ENCODE results near the gene BMP8B. TPM values are rescaled to one million over a fixed set of nuclear protein-coding genes. Genes with fewer than 3 reads are reported as not detected.
A peak's percentile ranks its signal among the peaks of the same experiment; 100 is the strongest.

BMP8B gene
- total RNA-seq, 1 experiment from 2014 or later: 1.8 TPM

GRCh38 chr1:39738622-39739366, 49.9 kb downstream of the BMP8B start, which contains the start of gene PPIE:
Gene PPIE, plus strand, starts transcription at chr1:39738882. Its CDS starts 19 bp downstream, at chr1:39738901.
- peak; percentile 95 for DNase-seq (ENCODE audit: low spot score)
- in situ Hi-C loops (cut with HindIII; ENCODE audit: low sequenced_read_pairs): no loop called here

- DNase-seq (ENCODE audit: low spot score): no peak
- in situ Hi-C loops (cut with HindIII; ENCODE audit: low sequenced_read_pairs): no loop called here
Observed at GRCh38 chr1:39737546-39738169, 51.0 kb downstream of the BMP8B start.

- in situ Hi-C loops (cut with HindIII; ENCODE audit: low sequenced_read_pairs): no loop called here
- no peak for DNase-seq (ENCODE audit: low spot score)
Observed at GRCh38 chr1:39735731-39736130, 52.9 kb downstream of the BMP8B start.

GRCh38 chr1:39733161-39733560, 55.5 kb downstream of the BMP8B start:
- no peak for DNase-seq (ENCODE audit: low spot score)
- in situ Hi-C loops (cut with HindIII; ENCODE audit: low sequenced_read_pairs): no loop called here

DNA sequence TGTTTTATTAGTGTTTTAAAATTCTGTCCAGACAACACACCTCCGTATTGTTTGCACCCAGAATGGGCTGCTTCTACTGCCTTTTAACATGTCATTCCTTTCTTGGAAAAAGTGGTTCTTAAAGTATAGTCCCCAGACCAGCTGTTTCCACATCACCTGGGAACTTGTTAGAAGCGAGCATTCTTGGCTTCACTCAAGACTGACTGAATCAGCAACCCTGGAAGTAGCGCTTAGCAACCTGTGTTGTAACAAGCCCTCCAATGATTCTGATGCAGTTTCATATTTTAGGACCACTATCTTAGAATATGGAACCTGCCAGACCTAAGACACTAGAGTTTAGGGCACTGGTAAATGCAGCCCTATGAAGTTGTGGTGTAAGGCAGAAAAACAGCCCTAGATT, 55.9 kb downstream of the BMP8B start:
- DNase-seq (ENCODE audit: low spot score): no peak
- in situ Hi-C loops (cut with HindIII; ENCODE audit: low sequenced_read_pairs): no loop called here

DNA sequence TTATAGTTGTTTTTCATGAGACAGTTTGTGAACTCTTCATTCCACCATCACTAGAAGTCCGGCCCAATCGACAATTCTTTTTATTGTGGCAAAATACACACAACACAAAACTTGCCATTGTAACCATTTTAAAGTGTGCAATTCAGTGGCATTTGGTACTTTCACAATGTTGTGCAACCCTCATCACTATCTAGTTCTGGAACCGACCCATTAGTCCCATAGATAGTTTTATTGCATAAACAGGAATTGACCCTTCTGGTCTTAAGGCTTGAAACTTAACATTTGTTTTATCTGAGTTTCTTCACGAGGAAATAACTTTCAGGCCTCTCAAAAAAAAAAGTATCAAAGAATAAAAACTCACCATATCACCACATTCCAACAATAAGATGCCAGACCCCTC, 58.8 kb downstream of the BMP8B start:
- no peak for DNase-seq (ENCODE audit: low spot score)
- in situ Hi-C loops (cut with HindIII; ENCODE audit: low sequenced_read_pairs): no loop called here

DNA sequence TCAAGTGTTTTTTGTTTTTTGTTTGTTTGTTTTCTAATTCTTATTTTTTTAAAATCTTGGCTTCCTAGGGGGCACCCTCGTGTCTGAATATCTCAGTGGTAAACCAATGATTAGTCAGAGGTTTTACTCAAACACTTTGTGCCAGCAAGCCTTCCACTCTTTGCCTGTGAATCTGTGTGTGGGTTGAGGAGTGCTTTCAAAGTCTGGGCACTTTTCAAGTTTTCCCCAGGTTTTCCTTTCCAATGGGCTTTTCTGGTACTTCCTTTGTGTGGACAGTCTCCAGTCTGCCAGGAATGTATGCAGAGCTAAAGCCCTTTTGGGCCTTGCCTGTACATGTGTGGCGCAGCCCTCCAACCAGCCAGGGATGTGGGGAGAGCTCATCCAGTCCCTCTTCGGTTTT, 59.6 kb downstream of the BMP8B start:
- in situ Hi-C loops (cut with HindIII; ENCODE audit: low sequenced_read_pairs): no loop called here

GRCh38 chr1:39727932-39728317, 60.7 kb downstream of the BMP8B start:
- in situ Hi-C loops (cut with HindIII; ENCODE audit: low sequenced_read_pairs): no loop called here
- no peak for DNase-seq (ENCODE audit: low spot score)

More for the DNA sequence above, 59.6 kb downstream of the BMP8B start:
- DNase-seq (ENCODE audit: low spot score): no peak

- in situ Hi-C loops (cut with HindIII; ENCODE audit: low sequenced_read_pairs): no loop called here
- DNase-seq (ENCODE audit: low spot score): no peak
Observed at GRCh38 chr1:39727221-39727931, 61.3 kb downstream of the BMP8B start.

DNA sequence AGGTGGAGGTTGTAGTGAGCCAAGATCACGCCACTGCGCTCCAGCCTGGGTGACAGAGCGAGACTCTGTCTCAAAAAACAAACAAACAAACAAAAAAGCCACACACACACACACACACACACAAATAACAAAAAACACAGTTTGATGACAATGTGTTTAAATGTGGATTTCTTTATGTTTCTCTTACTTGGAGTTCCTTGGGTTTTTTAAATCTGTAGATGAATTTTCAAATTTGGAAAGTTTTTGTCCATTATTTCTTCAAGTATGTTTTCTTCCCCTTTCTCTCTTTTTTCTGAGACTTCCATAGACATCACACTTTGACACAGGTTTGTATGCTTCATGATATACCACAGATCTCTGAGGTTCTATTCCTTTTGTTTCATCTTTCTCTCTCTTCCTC, 62.1 kb downstream of the BMP8B start:
- DNase-seq (ENCODE audit: low spot score): no peak
- in situ Hi-C loops (cut with HindIII; ENCODE audit: low sequenced_read_pairs): no loop called here

DNA sequence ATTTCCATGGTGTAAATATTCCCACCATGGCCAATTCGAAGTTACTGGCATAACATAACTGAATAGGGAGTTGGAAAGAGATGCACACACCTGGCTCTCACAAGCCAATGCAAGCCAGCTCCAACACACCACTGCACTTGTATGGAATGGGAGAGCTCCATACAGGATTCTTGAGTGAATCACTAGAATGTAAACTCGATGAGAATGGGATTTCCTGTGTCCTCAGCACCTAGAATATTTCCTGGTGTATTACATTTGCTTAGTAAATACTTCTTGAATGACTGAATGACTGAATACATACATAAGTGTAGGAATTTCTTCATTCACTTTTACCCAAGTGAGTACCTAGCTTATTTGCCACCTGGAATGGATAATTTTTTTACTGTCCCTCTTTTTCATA, 66.2 kb downstream of the BMP8B start:
- in situ Hi-C loops (cut with HindIII; ENCODE audit: low sequenced_read_pairs): no loop called here
- no peak for DNase-seq (ENCODE audit: low spot score)

- no peak for DNase-seq (ENCODE audit: low spot score)
- in situ Hi-C loops (cut with HindIII; ENCODE audit: low sequenced_read_pairs): no loop called here
Observed at GRCh38 chr1:39721664-39722063, 67.0 kb downstream of the BMP8B start.

DNA sequence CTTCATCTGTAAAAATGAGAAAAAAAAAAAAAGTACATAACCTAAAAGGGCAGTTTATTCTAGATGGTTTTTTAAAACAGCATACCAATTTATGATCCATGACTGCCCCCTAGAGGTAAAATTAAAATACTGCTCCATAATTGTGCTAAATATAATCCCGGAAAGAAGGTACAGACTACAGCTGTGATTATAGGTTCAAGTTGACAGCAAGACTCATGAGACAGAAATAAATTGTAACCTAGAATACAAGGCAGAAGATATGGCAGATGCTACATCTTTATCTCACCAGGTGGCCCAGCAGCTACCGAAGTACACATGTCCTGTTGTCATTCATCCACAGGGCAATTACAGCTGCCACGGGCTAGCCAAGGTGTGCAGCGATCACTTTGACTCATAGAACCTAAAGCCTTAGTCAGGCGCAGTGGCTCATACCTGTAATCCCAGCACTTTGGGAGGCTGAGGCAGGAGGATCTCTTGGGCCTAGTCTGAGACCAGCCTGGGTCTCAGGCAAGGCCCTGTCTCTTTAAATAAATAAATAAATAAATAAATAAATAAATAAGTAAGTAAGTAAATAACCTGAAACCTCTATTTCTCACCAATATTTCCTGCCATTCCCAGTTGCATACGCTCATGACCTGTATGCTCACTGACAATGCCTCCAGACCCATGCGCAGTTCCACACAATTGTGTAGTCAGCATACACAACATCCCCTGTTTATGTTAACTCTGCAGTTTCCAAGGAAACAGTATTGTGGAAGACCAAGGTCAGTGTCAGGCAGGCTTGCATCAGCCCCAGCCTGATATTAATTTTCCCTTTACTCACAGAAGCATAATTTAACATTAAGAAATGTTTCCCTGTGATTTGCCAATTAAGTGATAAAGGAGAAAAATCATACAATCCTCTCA, 68.3 kb downstream of the BMP8B start:
- in situ Hi-C loops (cut with HindIII; ENCODE audit: low sequenced_read_pairs): no loop called here
- peak; percentile 84 for DNase-seq (ENCODE audit: low spot score)

- no peak for DNase-seq (ENCODE audit: low spot score)
- in situ Hi-C loops (cut with HindIII; ENCODE audit: low sequenced_read_pairs): no loop called here
Observed at GRCh38 chr1:39717809-39718208, 70.9 kb downstream of the BMP8B start.

- no peak for DNase-seq (ENCODE audit: low spot score)
- in situ Hi-C loops (cut with HindIII; ENCODE audit: low sequenced_read_pairs): no loop called here
Observed at GRCh38 chr1:39713557-39713956, 75.1 kb downstream of the BMP8B start.

DNA sequence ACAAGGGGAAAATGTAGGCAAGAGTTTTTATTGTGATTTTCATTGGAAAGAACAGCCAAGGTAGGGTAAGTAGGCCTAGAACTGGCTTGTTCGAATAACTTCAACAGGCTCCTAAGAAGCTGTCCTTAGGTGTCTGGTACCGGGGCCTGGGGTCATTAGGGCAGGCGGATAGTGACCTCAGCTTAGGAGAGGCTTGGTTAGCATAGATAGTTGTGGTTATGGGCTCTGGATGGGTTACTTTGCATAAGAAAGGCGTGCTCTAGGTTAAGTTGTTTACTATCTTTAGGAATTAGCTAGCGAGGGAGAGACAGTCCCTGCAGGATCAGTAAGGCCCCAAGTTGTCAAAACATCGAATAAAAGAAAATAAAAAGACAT, 76.7 kb downstream of the BMP8B start:
- in situ Hi-C loops (cut with HindIII; ENCODE audit: low sequenced_read_pairs): no loop called here
- DNase-seq (ENCODE audit: low spot score): no peak

DNA sequence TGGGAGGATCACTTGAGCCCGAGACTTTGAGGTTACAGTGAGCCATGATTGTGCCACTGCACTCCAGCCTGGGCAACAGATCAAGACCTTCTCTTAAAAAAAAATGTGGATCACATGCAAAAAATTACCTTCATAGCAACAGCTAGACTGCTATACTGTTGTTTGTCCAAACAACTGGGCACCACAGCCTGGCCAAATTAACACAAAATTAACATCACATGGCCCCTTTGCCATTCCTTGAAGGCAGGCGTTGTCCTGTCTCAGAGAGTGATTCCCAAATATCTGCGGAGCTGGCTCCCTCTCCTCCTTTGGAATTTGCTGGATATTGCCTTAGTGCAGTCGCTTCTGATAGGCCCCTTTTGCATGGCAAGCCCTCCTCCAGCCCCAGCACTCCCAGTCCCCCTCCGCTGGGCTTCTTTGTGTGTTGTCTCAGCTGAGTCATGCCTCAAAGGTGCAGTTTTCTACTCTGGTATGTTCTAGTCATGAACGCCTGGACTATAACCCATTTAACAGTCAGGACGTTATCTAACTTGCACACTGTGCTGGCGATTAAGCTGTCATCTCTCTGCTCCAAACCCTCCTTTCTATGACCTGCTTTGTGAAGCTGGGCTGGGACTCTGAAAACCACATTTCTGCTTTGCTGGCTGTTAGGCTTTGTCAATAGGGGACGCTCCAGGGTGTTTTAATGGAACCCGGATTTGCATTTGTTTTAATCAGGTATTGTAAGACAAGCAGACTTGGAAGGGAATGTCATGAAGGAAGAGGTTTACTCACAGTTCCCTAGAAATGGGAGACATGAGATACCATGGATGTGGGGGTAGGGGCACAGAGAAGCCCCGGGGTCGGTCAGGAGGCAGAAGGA, 77.3 kb downstream of the BMP8B start:
- in situ Hi-C loops (cut with HindIII; ENCODE audit: low sequenced_read_pairs): no loop called here
- DNase-seq (ENCODE audit: low spot score): no peak

GRCh38 chr1:39707506-39707905, 81.2 kb downstream of the BMP8B start:
- in situ Hi-C loops (cut with HindIII; ENCODE audit: low sequenced_read_pairs): no loop called here

More at GRCh38 chr1:39707506-39707905, 81.2 kb downstream of the BMP8B start:
- DNase-seq (ENCODE audit: low spot score): no peak
